Epithelial cell of prostate (primary cell): Measurements from ENCODE around the gene HBZ.
"Not testable (repeated sequence)": the region's sequence is repeated elsewhere in the genome, so short reads cannot be mapped to it uniquely, and the experiment has no call there.

Experiments used
- DNase-seq: peaks from one replicate; pipeline ENCODE4 v3.0.0-alpha.2; 2011; ENCODE audit warnings: low read depth, low spot score
- H3K27ac ChIP-seq: fragments of 450-650 bp; 2 replicates; pipeline ENCODE4 v1.5.1; 2017; ENCODE audit warnings: mild to moderate bottlenecking

The HBZ gene

GRCh38 chr16:132120-132519, 20.3 kb upstream of the HBZ start:
- no peak overlapping the region for H3K27ac ChIP-seq
- no peak for DNase-seq

DNA sequence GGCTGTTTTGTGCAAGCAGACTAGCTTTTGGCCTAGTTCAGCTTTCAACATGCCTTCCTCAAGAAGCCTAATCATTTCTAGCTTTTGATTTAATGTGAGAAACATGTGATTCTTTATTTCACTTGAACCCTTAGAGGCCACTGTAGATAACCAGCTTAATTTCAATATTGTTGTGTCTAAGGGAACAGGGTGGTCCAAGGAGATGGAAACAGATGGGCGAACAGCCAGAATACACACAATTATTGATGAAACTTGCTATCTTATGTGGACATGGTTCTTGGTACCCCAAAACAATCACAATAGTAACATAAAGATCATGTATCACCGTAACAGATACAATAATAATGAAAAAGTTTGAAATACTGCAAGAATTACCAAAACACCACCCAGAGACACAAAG, 18.7 kb upstream of the HBZ start:
- H3K27ac ChIP-seq, result no peak overlapping the region
- DNase-seq, result no peak

- no peak overlapping the region for H3K27ac ChIP-seq
- no peak for DNase-seq
These were observed 14.4 kb upstream of the HBZ start for GRCh38 chr16:138049-138417.

DNA sequence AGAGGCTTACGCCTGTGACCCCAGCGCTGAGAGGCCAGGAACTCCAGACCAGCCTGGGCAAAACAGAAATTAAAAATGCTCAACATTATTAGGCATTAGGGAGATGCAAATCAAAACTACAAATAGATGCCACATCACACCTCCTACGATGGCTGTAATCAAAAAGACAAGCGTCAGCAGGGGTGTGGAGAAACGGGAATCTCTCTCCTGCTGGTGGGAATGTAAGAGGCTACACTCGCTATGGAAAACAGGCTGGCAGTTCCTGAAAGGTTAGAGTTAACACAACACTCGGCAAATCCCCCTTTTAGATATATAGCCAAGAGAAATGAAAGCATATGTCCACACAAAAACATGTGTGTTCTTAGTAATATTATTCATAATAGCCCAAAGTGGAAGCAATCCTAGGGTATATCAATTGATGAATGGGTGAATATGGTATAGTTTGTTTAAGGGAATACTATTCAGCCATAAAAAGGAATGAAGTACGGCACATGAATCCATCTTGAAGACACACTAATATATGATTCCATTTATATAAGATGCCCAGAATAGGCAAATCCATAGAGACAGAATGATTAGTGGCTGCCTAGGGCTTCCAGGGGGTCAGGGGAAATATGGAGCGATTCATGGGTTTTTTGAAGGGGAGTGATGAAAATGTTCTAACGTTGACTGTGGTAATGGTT, 12.1 kb upstream of the HBZ start:
- H3K27ac ChIP-seq, result no peak overlapping the region
- DNase-seq, result no peak

- H3K27ac ChIP-seq, result no peak overlapping the region
- DNase-seq, result no peak
These were observed 10.0 kb upstream of the HBZ start for GRCh38 chr16:142405-142967.

DNA sequence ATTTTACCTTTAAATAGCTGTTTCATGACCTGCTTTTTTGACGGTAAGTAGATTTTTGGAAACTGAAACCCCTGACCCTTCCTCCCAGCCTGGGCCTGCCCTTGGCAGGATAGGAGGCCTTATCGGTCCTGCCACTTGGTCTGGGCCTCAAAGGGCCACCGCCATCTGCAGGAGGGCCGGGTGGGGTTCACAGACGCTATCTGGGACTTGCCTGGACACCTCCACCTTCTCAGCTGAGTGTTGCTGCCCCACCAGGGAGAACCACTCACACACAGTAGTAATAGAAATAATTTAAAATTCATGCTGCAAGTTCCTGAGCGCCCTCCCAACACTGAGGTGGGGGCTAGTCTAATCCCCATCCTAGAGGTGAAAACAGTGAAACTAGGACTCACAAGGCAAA, 9.4 kb upstream of the HBZ start:
- DNase-seq, result no peak
- no peak overlapping the region for H3K27ac ChIP-seq

GRCh38 chr16:143456-143855, 9.0 kb upstream of the HBZ start:
- DNase-seq, result no peak
- no peak overlapping the region for H3K27ac ChIP-seq

- DNase-seq, result no peak
- H3K27ac ChIP-seq, result no peak overlapping the region
These were observed 7.6 kb upstream of the HBZ start for GRCh38 chr16:144797-145252.

DNA sequence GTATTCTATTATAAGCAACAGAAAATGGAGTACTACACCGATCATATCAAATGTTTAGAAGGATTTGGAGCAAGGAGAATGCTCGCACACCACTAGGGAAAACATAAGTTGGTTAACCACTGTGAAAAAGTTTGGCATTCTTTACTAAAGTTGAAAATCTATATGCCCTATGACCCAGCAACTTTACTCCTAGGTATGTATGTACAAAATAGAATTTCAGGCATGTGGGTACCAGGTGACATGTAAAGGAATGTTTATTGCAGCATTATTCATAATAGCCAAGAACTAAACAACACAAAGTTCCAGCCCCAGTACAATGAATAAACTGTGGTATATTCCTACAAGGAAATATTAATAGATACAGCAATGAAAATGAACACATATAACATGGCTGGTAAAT, 5.8 kb upstream of the HBZ start:
- no peak overlapping the region for H3K27ac ChIP-seq
- no peak for DNase-seq

DNA sequence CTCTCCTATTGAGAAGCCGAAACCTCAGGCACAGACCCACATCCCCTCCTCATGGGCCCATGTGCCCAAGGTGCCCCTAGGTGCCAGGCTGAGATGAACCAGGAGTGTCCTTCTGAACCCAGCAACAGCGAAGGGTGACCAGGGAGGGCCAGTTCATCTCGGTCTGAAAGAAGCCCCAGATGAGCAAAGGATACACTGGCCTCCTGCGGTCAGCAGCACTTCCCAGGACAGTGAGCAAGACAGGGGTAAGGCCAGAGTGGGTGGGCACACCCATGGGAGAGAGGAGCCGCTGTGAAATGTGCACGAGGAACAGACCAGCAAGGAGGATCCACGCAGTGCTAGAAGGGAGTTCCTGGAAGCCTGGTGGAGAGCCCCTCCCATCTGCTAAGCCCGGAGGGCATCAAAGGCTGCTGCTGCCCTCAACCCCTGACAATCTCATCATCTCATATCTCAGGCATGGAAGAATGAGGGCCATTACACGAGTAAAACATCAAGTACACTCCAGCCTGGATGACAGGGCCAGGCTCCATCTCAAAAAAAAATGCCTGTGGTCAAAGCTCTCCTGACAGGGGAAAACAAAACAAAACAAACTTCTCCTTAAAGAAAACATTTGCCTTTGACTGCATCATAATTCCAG, 3.3 kb upstream of the HBZ start:
- H3K27ac ChIP-seq, result no peak overlapping the region
- DNase-seq, result no peak

DNA sequence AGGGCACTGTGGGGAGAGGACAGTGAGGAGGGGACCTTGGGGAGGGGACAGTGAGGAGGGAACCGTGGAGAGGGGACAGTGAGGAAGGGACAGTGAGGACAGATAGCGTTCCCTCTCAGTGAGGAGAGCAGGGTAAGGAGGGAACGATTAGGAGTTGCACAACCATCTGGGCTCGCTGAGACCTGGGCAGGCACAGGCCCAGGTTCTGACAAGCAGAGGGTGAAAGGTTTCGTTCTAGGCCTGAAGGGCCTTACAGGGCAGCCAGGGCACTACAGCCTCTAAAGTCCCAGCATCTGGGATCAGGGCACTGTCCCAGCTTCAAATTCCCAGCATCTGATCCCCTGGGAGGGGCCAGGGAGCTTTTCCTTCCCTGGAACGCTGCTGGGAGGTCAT, 681 bp downstream of the HBZ start:
- not testable (repeated sequence) for H3K27ac ChIP-seq, DNase-seq

GRCh38 chr16:153550-154216, 1.2 kb downstream of the HBZ start:
- not testable (repeated sequence) for DNase-seq, H3K27ac ChIP-seq

GRCh38 chr16:154217-155030, 2.0 kb downstream of the HBZ start:
- no peak for DNase-seq
- H3K27ac ChIP-seq, result no peak overlapping the region

GRCh38 chr16:155031-155398, 2.6 kb downstream of the HBZ start:
- no peak overlapping the region for H3K27ac ChIP-seq
- DNase-seq, result no peak

GRCh38 chr16:159136-159849, 6.8 kb downstream of the HBZ start:
- no peak for DNase-seq
- no peak overlapping the region for H3K27ac ChIP-seq

GRCh38 chr16:160242-160641, 7.8 kb downstream of the HBZ start:
- not testable (repeated sequence) for DNase-seq, H3K27ac ChIP-seq

- no peak for DNase-seq
- H3K27ac ChIP-seq, result no peak overlapping the region
These were observed 8.3 kb downstream of the HBZ start for GRCh38 chr16:160691-161190.

DNA sequence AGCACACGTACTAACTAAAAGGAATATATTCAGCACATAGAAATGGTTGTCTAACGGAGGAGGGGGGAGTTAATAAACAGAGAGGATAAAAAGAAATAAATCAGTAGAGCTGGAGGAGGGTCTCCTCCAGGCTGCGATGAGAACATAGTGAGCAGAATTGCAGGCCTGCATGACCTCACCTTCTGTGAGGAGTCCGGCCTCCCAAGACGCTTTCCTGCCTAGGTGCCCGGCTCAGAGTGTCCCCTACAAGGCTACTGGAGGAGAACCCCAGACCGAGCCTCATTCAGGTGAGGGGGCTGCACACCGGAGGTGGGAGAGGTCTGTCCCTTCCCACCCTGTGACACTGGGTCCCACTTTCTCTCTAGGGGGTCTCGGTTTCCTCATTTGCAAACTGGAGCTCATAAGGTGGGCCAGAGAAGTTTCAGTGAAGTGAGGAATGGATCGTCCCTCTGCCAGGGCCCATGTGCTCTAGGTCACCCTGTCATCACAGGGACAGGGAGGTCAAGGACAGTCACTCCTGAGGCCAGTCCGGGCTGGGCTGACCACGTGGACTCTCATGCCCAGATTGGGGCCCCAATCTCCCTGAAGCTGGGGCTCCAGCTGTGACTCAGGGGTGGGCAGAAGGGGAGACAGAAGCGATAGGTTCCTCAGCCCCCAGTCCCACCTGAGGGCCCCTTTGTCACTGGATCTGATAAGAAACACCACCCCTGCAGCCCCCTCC, 10.0 kb downstream of the HBZ start:
- no peak overlapping the region for H3K27ac ChIP-seq
- DNase-seq, result no peak

DNA sequence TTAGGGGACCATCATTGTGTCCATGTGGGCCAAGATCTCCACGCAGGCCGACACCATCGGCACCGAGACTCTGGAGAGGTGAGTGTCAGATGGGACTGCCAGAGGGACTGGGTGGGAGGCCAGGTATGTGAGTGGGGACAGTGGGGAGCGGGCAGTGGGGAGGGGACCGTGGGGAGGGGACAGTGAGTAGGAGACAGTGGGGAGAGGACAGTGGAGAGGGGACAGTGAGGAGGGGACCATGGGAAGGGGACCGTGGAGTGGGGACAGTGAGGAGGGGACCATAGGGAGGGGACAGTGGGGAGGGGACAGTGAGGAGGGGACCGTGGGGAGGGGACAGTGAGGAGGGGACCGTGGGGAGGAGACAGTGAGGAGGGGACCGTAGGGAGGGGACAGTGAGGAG, 10.7 kb downstream of the HBZ start:
- DNase-seq, H3K27ac ChIP-seq: not testable (repeated sequence)
